Stimulated activated CD4-positive, alpha-beta T cell treated with anti-CD3 and anti-CD28 coated beads, Interleukin-12 subunit alpha, Interleukin-12 subunit beta, amount 100 ng/mL, for 48 hours (primary cell): ENCODE measurements around the gene SEPTIN12.
"Not testable (repeated sequence)": the region's sequence is repeated elsewhere in the genome, so short reads cannot be mapped to it uniquely, and the experiment has no call there.

Experiments used
- DNase-seq, 3 donors: peaks; one replicate each; pipeline ENCODE4 v3.0.0-alpha.2; 2020; ENCODE audit warnings: low read depth in 2 of 3, low spot score in 1 of 3

The SEPTIN12 gene

GRCh38 chr16:4784444-4784987 lies 3.6 kb downstream of the SEPTIN12 start:
- DNase-seq: not testable (repeated sequence)

- no peak for DNase-seq
These were observed 4.2 kb downstream of the SEPTIN12 start for GRCh38 chr16:4783951-4784336.

- no peak for DNase-seq
These were observed 4.7 kb downstream of the SEPTIN12 start for GRCh38 chr16:4783251-4783950.

- DNase-seq: no peak
These were observed 7.9 kb downstream of the SEPTIN12 start for GRCh38 chr16:4780235-4780634.

- no peak for DNase-seq
These were observed 10.1 kb downstream of the SEPTIN12 start for GRCh38 chr16:4778050-4778392.

- DNase-seq: no peak
These were observed 10.7 kb downstream of the SEPTIN12 start for GRCh38 chr16:4777339-4778049.

GRCh38 chr16:4776141-4776705 lies 11.9 kb downstream of the SEPTIN12 start:
- DNase-seq: no peak

GRCh38 chr16:4775005-4775404 lies 13.1 kb downstream of the SEPTIN12 start:
- DNase-seq: no peak

GRCh38 chr16:4772351-4772750 lies 15.8 kb downstream of the SEPTIN12 start:
- DNase-seq: no peak

- no peak for DNase-seq
These were observed 16.5 kb downstream of the SEPTIN12 start for GRCh38 chr16:4771646-4772045.

GRCh38 chr16:4769306-4769638 lies 18.9 kb downstream of the SEPTIN12 start:
- DNase-seq: no peak

- peak; percentile 86 to 91 (median 88) for DNase-seq
These were observed 19.4 kb downstream of the SEPTIN12 start for GRCh38 chr16:4768549-4769305.

- DNase-seq: no peak
These were observed 20.1 kb downstream of the SEPTIN12 start for GRCh38 chr16:4767872-4768548.

- DNase-seq: peak; percentile 95 to 98 (median 96)
These were observed 21.1 kb downstream of the SEPTIN12 start, which contains the start of gene ZNF500 for GRCh38 chr16:4766875-4767628. ZNF500 (minus strand) TSS chr16:4767162; CDS start chr16:4765978, 1,184 bp downstream.

- DNase-seq: no peak
These were observed 22.4 kb downstream of the SEPTIN12 start for GRCh38 chr16:4765511-4766474.

GRCh38 chr16:4763791-4764190 lies 24.4 kb downstream of the SEPTIN12 start:
- no peak for DNase-seq

- DNase-seq: no peak
These were observed 25.9 kb downstream of the SEPTIN12 start for GRCh38 chr16:4762205-4762604.

GRCh38 chr16:4760221-4760910 lies 27.8 kb downstream of the SEPTIN12 start:
- DNase-seq: no peak
